NCI-H2107 treated with DMSO at 0.1 percent for 48 hours (cell line): ENCODE measurements around the gene ZMPSTE24.

ENCODE experiments used
- DNase-seq: peaks from one replicate; lab custom pipeline; 2025; ENCODE audit not compliant: unreplicated experiment; lab: John Stamatoyannopoulos, UW

Gene ZMPSTE24

DNA sequence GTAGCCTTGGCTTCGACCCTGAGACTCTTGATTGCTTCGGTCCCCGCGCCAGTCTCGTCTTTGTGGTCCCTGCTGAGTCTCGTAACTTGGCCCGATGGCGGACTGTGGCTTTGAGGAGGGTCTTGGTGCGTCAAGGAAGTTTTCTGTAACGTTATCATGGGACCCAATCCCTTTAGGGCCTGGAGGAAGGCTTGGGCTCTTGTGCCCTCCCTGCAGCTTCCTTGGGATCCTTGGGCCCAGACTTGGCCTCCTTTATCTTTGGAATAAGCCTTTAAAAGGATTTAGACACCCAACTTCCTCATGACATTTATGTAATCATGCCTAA lies 371 bp downstream of the ZMPSTE24 start:
- no peak for DNase-seq

DNA sequence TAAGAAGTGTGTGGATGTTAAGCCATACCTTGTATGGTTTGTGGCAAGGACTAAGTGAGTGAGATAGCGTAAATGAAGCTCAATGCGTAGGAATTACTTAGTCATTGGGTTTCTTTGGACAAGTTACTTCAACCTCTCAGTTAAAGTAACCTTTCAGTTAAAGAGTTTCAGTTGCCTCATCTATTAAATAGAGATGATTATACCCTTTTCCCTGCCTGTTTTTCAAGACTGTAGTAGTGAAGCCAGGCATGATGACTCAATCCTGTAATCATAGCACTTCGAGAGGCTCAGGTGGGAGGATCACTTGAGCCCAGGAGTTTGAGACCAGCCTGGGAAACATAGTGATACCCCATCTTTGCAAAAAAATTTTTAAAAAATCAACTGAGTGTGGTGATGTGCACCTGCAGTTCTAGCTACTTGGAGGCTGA lies 6.3 kb downstream of the ZMPSTE24 start:
- DNase-seq = no peak

DNA sequence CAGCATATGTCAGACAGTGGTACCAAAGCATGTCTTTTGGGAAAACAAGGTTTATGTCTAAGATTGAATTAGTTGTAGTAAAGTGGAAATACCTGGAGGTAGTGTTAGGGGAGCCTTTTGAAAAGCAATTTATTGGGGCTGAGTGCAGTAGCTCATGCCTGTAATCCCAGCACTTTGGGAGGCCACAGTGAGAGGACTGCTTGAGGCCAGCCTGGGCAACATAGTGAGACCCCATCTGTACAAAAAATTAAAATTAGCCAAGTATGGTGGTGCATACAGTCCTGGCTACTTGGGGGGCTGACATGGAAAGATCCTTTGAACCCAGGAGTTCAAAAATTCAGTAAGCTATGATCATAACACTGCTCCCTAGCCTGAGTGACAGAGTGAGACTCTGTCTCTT lies 7.3 kb downstream of the ZMPSTE24 start:
- DNase-seq = no peak

DNA sequence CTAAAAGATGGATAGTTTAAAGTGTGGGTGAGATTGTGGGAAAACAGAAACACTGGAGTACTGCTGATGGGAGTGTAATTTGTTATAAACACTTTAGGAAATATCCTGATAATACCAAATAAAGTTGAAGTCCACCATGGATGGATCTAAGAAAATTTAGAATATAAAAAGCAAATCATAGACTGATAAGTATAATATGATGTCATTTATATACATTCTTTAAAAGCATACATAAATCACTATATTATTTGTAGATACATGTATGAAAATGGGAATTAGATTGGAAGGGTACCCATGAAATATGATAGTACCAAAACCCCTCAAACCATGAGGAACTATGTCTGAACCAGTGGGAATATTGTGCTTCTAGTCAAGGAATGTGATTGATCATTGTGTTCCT lies 7.9 kb downstream of the ZMPSTE24 start:
- no peak for DNase-seq

DNA sequence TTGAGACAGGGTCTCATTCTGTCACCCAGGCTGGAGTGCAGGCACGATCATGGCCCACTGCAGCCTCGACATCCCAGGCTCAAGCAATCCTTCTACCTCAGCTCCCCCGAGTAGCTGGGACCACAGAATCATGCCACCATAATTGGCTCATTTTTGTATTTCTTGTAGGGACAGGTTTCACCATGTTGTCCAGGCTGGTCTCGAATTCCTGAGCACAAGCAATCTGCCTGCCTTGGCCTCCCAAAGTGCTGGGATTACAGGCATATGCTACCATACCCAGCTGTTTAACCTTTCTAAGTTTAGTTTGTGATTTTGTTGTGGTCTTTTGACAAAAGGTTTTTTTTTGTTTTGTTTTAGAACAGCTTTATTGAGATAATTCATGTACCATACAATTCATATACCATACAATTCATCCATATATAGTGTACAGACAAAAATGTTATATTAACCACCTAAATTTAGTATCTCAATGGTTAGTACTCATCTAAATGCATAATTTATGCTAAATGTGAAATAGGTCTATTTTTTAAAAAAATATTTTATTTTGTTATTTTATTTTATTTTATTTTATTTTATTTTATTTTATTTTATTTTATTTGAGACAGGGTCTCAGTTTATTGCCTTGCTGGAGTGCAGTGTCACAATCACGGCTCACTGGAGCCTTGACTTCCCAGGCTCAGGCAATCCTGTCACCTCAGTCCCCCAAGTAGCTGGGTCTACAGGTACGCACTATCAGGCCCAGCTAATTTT lies 8.9 kb downstream of the ZMPSTE24 start:
- DNase-seq = no peak

DNA sequence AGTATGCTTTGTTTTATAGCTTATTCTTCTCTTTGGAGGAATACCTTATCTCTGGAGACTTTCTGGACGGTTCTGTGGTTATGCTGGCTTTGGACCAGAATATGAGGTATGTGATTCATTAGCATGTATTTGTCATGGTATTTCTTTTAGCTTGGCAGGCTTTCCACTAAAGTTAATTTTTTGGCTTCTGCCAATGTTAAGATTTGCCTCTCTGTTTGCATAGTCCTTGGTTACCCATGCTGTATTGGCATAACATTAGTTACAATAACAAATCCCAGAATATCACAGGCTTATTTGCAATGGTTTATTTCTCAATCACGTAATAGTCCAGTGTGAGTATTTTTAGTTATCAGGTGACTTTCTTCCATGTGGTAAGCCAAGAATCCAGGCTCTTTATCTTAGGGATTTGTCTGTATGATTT lies 9.7 kb downstream of the ZMPSTE24 start:
- no peak for DNase-seq

DNA sequence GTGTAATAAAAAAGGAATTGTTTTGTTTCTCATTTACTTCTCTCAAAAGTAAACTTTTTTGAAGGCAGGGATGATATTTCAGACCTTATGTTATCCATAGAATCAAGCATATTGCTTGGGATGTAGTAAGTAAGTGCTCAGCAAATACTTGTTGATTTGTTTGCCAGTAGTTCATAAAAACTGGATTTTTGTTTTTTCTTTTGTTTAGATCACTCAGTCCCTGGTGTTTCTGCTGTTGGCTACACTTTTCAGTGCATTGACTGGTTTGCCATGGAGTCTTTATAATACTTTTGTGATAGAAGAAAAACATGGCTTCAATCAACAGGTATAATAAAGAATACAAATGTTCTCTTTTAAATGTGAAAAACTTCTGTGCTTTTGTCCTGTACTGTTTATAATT lies 10.2 kb downstream of the ZMPSTE24 start:
- DNase-seq = no peak

DNA sequence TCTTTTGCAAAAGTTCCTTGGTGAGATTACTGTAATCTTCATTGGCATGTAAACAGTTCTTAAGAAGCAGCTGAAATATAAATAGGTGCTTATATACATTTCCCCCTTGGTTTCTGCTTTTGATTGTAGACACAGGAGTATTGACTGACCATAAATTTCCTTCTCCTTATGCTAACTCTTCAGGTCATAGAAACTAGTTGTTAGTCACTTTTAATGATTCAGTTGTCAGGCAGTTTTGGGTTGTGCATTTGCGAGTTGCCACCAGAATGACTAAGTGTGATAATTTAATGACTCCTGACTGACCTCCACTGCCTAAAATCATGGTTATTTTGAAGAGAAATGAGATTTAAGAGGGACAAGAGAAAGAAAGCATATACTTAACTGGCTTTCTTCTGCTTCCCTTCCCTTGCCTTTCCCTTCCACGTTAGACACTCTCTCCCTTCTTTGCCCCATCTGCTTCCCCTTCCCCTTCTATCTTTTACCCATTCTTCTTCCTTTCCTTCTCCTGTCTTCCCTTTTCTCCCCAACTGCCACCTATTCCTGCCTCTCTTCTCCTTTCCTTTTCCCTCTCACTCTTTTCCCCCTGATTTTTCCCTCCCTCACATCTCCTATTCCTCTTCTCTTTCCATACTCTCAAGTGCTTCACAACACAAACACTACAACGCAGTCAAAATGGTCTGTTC lies 12.3 kb downstream of the ZMPSTE24 start:
- no peak for DNase-seq

DNA sequence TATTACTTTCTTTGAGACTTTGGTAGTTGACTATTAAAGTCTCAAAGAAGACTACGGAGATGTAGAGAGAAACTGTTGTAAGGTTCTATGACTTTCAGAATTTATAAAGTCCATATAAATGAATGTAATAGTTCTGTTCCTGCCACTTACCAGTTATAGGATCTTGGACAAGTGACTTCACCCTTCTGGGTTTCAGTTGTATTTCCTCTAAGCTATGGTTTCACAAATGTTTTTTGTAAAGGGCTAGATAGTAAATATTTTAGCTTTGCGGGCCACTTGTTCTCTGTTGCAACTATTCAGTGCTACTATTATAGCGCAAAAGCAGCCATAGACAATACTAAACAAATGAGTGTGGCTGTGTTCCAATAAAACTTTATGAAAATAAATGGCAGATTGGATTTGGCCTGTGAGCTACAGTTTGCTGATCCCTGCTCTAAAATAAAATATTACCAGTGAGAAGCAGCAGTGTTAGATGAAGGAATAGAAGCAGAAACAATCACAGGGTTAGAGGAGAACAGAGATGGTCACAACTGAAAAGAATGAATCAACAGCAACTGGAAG lies 14.7 kb downstream of the ZMPSTE24 start:
- DNase-seq = no peak

DNA sequence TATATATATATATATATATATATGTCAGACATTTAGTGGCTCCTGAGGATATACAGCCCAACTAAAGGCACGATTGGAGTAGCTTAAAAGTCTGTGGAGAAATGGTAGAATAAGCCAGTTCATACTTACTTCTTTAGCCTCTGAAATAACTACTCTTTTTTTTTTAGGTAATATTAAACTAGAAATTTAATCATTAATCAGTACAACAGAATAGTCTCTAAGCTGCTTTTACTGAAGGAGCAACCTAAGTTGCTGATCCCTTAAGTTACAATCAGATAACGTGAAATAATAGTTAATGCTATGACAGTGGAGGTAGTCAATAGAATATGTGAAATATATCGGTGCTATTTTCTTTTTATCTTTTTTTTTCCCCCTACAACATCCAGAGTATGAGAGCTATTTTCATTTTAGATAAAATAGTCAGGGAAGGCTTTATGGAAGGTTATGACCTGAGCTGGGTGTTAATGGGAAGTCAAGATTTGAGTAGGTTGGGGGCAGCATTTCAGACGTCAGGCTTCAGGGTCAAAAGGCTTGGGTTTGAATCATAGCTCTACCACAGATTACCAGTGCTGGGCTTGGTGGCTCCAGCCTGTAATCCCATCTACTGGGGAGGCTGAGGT lies 15.6 kb downstream of the ZMPSTE24 start:
- no peak for DNase-seq

DNA sequence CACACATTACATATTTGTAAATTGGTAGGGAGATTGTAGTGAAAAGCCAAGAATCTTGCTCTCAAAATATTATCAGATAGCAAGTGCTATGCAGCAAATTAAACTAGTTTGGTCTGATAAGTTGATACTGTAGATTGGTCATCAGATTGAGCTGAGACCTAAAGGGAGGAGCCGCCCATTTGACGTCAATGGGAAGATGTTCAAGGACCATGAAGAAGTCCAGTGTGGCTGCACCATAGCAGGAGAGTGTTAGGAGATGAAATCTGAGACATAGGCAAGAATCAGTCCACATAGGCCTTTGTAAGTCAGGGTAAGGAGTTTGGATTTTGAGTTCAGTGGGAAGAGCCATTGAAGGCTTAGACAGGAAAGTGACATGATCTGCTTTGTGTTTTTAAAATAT lies 16.3 kb downstream of the ZMPSTE24 start:
- DNase-seq = no peak

DNA sequence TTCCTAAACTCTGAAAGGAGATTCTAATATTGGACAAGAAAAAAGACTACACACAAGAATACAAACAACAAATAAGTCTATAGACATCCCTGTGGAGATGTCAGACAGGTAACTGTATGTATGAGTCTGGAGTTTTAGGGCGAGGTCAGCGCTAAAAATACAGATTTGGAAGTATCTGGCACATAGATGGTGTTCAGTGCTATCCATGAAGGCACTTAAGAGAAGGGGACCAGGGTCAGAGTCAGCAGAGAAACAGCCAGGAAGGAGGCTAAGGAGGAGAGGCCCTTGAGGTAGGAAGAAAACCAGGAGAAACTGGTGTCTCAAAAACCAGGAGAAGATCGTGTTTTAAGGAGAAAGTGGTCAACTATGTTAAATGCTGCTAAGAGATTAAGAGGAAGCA lies 18.1 kb downstream of the ZMPSTE24 start:
- DNase-seq = no peak

DNA sequence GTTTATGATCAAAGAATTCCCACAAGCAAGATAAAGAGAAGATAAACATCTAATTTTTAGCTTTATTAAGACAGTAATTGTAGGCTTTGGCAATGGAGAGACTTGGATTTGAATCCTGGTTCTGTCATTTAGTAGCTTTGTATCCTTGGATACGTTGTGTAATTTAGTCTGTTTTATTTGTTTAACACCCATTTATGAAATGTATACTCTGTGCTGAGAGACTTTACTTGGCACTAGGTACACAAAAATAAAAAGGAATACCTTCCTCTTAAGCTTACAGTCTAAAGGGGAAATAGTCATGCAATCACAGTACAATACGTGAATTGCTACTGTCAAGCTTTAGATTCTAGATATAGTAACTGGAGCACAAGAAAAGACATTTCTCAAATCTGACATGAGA lies 23.8 kb downstream of the ZMPSTE24 start:
- DNase-seq = no peak

DNA sequence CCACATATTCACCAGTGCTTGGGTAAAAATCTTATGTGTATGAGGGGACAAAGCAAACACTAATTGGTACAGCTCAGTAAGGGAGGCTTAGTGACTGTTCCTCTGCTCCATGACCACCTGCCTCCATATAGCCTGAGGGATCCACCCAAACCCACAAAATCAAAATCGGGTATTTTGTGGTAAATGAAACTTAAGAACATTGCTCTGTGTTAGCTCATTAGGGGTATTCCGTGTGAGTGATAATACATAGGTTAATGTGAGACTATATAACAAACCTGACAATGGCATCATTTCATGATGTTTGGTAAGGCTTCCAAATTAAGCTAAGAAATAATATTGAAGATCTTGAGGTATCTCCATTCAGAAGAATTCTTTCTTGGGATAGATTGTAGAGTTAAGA lies 33.3 kb downstream of the ZMPSTE24 start:
- no peak for DNase-seq

DNA sequence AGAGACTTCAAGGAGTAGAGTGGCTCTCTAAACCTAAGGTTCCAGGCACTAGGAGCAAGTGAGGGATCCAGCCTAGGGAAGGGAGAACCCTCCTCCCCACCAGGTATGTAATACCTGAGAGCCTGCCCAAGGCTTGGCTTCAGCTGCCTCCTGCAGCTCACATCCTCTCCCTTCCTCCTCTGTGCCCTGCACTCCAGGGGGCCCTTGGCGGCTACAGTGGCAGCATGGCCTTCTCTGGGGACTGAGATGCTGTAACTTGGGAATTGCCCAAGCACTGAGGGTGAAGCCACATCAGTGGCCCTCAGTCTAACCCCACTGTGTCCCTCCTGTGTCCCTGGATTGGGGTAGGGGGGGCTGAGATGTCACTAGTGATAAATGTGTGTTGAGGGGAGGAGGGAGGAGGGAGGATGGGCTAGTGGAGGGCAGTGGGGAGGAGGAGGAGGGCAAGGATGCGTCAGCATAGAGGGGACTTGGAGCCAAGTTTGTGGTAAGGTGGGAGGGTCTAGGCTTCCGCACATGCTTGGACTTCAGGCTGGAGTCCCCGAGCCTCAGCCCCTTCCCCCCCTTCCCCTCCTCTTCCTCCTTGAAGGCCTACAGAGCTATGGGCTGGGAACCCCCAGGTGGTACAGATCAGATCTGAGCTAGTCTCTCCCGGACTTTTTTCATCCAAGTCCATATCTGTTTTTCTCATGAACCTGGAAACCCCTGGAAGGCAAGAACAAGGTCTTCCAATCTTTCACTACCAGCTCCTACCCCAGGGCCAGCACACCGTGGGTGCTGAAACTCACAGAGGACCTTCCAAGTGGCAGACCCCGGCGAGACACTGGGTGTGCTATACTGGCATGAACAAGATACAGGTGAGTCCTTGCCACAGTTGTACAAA lies 41.6 kb downstream of the ZMPSTE24 start:
- no peak for DNase-seq

DNA sequence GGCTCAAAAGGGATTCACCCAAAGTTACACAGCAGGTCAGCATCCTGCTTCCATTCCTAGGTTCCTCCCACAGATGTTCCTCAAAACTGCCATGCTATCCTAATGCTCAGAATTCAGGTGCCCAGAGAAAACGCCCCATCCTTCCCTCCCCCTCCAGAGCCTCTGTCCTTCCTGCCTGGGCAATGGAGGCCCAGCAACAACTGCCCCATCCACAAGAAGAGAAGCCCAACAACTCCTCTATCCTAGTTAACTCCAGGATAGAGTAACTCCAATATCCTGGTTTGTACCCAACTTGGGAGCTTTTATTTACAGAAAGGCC lies 42.2 kb downstream of the ZMPSTE24 start:
- DNase-seq = no peak

DNA sequence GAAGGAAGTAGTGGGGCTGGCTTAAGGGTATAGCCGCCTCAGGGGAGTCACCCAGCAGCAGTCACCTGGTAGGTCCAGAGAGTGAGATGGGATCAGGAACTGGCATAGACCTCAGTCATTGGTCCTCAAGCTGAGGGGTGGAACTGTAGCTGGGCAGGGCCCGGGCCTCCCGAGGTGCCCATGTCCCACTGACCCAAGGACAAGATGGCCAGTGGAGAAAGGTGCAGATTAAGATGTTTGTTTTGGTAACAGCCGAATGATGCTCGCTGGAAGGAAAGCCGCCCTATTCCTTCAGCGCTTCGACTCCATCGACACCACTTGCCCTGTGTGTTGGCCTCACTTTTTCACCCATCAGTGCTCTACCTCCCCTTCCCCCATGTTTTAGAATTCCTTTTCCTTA lies 42.6 kb downstream of the ZMPSTE24 start:
- DNase-seq = no peak

DNA sequence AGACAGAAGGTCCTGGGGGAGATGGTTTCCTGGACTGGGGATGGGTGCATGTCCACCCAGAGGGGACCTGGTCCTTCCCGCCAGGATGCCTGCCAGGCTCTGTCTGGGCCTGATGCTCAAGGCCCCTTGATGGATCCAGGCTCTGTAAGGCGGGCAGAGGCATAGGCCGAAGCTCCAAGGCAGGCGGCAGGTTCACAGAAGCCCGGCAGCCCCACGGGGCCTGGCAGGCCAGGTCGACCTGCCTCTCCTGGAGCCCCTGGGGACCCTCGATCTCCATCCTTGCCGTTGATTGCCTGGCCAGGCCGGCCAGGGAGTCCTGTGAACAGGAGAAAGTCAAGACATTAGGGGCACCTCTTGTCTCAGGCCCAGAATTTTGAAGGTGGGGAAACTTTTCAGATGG lies 43.0 kb downstream of the ZMPSTE24 start:
- DNase-seq = no peak

DNA sequence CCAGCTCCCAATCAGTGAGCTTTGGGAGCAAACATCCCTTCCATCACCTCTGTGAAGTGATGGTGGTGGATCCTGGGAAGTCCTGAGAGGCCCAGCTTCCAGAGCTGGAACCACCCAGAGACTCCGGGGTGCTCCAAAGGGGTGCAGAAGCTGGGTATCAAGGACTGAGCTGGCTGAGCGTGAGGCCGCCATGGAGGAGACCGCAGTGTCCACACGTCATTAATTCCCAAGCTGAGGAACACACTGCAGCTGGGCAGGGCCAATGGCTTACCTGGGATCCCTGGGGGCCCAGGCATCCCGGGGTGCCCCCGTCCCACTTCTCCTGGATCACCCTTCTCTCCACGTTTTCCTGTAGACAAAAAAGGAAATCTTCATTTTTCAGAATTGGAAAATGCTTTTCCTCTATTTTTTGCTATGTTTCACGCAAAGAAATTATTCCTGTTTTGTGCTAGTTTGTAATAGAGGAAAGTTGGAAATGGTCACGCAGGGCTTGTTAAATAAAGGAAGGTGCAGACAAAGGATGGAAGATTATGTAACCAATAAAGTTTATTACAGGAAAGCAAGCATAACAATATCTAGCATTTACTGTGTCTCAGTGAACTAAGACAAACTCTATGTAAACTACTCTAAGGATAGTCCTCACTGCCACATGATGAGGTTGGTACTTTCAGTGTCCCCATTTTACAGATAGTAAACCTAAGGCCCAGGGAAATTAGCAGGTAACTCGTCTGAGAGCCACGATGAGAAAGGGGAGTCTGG lies 43.7 kb downstream of the ZMPSTE24 start:
- no peak for DNase-seq

DNA sequence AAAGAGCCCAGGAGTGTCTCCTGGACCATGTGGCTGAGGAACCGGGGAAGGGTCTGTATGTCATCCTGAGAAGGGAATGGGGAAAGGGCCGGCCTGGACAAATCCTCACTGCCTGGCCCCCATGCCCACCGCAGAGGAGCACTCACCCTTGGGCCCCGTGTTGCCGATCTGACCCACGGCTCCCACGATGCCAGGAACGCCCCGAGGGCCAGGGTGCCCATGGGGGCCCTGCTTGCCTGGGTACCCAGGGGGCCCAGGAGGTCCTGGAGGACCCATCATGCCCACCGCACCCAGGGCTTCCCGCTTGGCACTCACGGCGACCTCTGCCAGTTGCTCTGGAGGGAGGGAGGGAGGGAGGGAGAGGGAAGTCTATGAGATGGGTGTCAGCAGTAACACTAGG lies 44.4 kb downstream of the ZMPSTE24 start:
- no peak for DNase-seq
